Endothelial cell of umbilical vein (primary cell): Measurements from ENCODE around the gene SSC5D. TPM values are rescaled to one million over a fixed set of nuclear protein-coding genes. Genes with fewer than 3 reads are reported as not detected.

ENCODE experiments used
- BruUV-seq: library from RNA; stranded (reverse); fragments of 400-500 nt; replicated peaks from 2 replicates; lab custom pipeline; 2021; lab: Mats Ljungman, UMichigan
- CTCF ChIA-PET: fragments of 300-600, 350-600 bp; sonication (Branson Sonifier 250); formaldehyde crosslinking; loops from one replicate; lab custom pipeline; 2021; ENCODE audit warnings: antibody characterized with exemption, inconsistent platforms; lab: Charles Lee
- POLR2A ChIA-PET: fragments of 300-600, 350-600 bp; sonication (Branson Sonifier 250); formaldehyde crosslinking; loops from one replicate; lab custom pipeline; 2021; ENCODE audit warnings: antibody characterized with exemption, inconsistent platforms; lab: Charles Lee
- DNase-seq: peaks from one replicate; pipeline ENCODE4 v3.0.0-alpha.2; 2011; ENCODE audit warnings: low read depth, low spot score
- FAIRE-seq: peaks from 2 replicates; lab custom pipeline; 2011; peaks lifted over from hg19 to GRCh38; lab: Jason Lieb, UNC
- H2AFZ ChIP-seq: 2 replicates; pipeline ENCODE4 v1.6.0; 2012; ENCODE audit warnings: low read depth, low read length, control low read depth, inconsistent platforms
- H3K27ac ChIP-seq: 2 replicates; pipeline ENCODE4 v1.5.1; 2011; ENCODE audit warnings: low read depth, mild to moderate bottlenecking, control low read depth, low read length, moderate library complexity; ENCODE audit not compliant: insufficient read depth
- H3K27me3 ChIP-seq, 2 experiments: 2 replicates each; pipeline versions ENCODE4 v1.6.0 to v1.6.1; 2011; ENCODE audit warnings: low read length in 2 of 2, mixed read lengths in 1 of 2; ENCODE audit not compliant: control insufficient read depth in 2 of 2, insufficient read depth in 2 of 2
- H3K36me3 ChIP-seq, 2 experiments: 2 replicates in 1 of 2; 3 replicates in 1 of 2; pipeline ENCODE4 v1.5.1; 2011; ENCODE audit warnings: low read length in 2 of 2, mild to moderate bottlenecking in 1 of 2, moderate library complexity in 1 of 2; ENCODE audit not compliant: control insufficient read depth in 2 of 2, insufficient read depth in 2 of 2; ENCODE audit errors: extremely low read depth in 1 of 2
- H3K4me1 ChIP-seq: 3 replicates; pipeline ENCODE4 v1.5.1; 2011; ENCODE audit warnings: mild to moderate bottlenecking, low read length; ENCODE audit not compliant: control insufficient read depth, insufficient read depth; ENCODE audit errors: extremely low read depth
- H3K4me2 ChIP-seq: 2 replicates; pipeline ENCODE4 v1.6.1; 2011; ENCODE audit warnings: low read length, control low read depth, mixed read lengths; ENCODE audit not compliant: insufficient read depth
- H3K4me3 ChIP-seq, 3 experiments: fragments of 200-600 bp in 1 of 3; sonication (generic), shearing (Covaris generic) in 1 of 3; replicated peaks in 1 of 3; 2 replicates each; pipeline ENCODE4 v1.5.1; 2011 to 2016; ENCODE audit warnings: control low read depth in 3 of 3, low read length in 3 of 3, mild to moderate bottlenecking in 2 of 3, inconsistent platforms in 1 of 3, low read depth in 1 of 3, moderate library complexity in 1 of 3; ENCODE audit not compliant: insufficient read depth in 1 of 3
- H3K79me2 ChIP-seq: 2 replicates; pipeline ENCODE4 v1.6.0; 2012; ENCODE audit warnings: low read length, inconsistent platforms; ENCODE audit not compliant: control insufficient read depth, insufficient read depth
- H3K9ac ChIP-seq: replicated peaks from 2 replicates; pipeline ENCODE3; 2011; ENCODE audit warnings: low read length, control low read depth; ENCODE audit not compliant: insufficient read depth; ENCODE audit errors: extremely low read depth
- H3K9me1 ChIP-seq: replicated peaks from 3 replicates; pipeline ENCODE4 v1.6.0; 2011; ENCODE audit warnings: mild to moderate bottlenecking, low read length; ENCODE audit not compliant: control insufficient read depth, insufficient read depth; ENCODE audit errors: extremely low read depth
- H3K9me3 ChIP-seq: replicated peaks from 2 replicates; pipeline ENCODE4 v1.5.1; 2012; ENCODE audit warnings: low read length, inconsistent platforms; ENCODE audit not compliant: control insufficient read depth, insufficient read depth
- H4K20me1 ChIP-seq: replicated peaks from 2 replicates; pipeline ENCODE3; 2011; ENCODE audit warnings: mild to moderate bottlenecking, low read length; ENCODE audit not compliant: control insufficient read depth, insufficient read depth; ENCODE audit errors: extremely low read depth
- EZH2 ChIP-seq: IDR thresholded peaks from 2 replicates; pipeline ENCODE4 v1.6.1; 2012; ENCODE audit warnings: borderline replicate concordance, low read depth, mild to moderate bottlenecking, moderate library complexity, low read length, inconsistent platforms; ENCODE audit not compliant: severe bottlenecking
- FOS ChIP-seq: IDR thresholded peaks from 2 replicates; pipeline ENCODE4 v1.6.1; 2011; ENCODE audit warnings: mild to moderate bottlenecking, low read length, moderate library complexity, borderline replicate concordance; ENCODE audit not compliant: insufficient read depth
- GATA2 ChIP-seq: IDR thresholded peaks from 2 replicates; pipeline ENCODE4 v1.7.0; 2011; ENCODE audit warnings: low read depth, mild to moderate bottlenecking, moderate library complexity, mixed read lengths, low read length; ENCODE audit not compliant: insufficient read length, insufficient read depth
- JUN ChIP-seq: IDR thresholded peaks from 2 replicates; pipeline ENCODE4 v1.6.1; 2011; ENCODE audit warnings: borderline replicate concordance, low read depth; ENCODE audit not compliant: insufficient read length, insufficient read depth
- MYC ChIP-seq: IDR thresholded peaks from one replicate; pipeline ENCODE4 v1.6.1; 2011; ENCODE audit warnings: mild to moderate bottlenecking, low read depth, low read length
- POLR2A ChIP-seq: IDR thresholded peaks from 2 replicates; pipeline ENCODE4 v1.6.1; 2012; ENCODE audit warnings: low read depth, mild to moderate bottlenecking, control low read depth, low read length
- POLR2AphosphoS5 ChIP-seq: IDR thresholded peaks from 2 replicates; pipeline ENCODE4 v1.6.1; 2012; ENCODE audit warnings: low read depth, mild to moderate bottlenecking, control low read depth, low read length, moderate library complexity; ENCODE audit not compliant: insufficient read depth
- dilution Hi-C: fragments of 300-500 bp; cut with MboI; formaldehyde crosslinking; loops from one replicate; pipeline ENCODE4 v1.15.0; 2019; ENCODE audit warnings: low sequenced_read_pairs; ENCODE audit not compliant: extremely low pct_ligation_motif_present
- intact Hi-C: fragments of 100-400 bp; cut with micrococcal nuclease; formaldehyde crosslinking; loops from one replicate; pipeline ENCODE4 v1.10.0; 2022
- polyA plus RNA-seq, 4 experiments: library from polyadenylated mRNA; depleted of rRNA in 3 of 4; stranded (reverse) in 3 of 4; unstranded in 1 of 4; fragments of >200 nt; gene quantifications; 2 replicates each; pipeline versions ENCODE4 v1.2.1 to v1.2.3, GENCODE V29; 2011 to 2012; ENCODE audit warnings: missing spikeins in 1 of 4
- total RNA-seq: library from RNA; stranded (reverse); gene quantifications from 2 replicates; pipeline ENCODE4 v1.2.3, GENCODE V29; 2021
- TF ChIP-seq, protein P1 (sequence below), 2 donors: IDR thresholded peaks; 1 replicate in 1 of 2; 2 replicates in 1 of 2; pipeline ENCODE4 v1.5.1; 2011; ENCODE audit warnings: low read length in 2 of 2, mild to moderate bottlenecking in 2 of 2, moderate library complexity in 2 of 2, control low read depth in 1 of 2, inconsistent platforms in 1 of 2, low read depth in 1 of 2; ENCODE audit not compliant: insufficient read depth in 1 of 2; ENCODE audit errors: extremely low read depth in 1 of 2
- TF ChIP-seq, protein P2 (sequence below): IDR thresholded peaks from 2 replicates; pipeline ENCODE4 v1.6.1; 2011; ENCODE audit not compliant: insufficient read depth, insufficient read length

SSC5D gene
- total and polyA plus RNA-seq, 2 donors (not counting 3 experiments of a cell fraction or from before 2014, with no cell fraction given): 0.47 to 1.3 TPM

DNA sequence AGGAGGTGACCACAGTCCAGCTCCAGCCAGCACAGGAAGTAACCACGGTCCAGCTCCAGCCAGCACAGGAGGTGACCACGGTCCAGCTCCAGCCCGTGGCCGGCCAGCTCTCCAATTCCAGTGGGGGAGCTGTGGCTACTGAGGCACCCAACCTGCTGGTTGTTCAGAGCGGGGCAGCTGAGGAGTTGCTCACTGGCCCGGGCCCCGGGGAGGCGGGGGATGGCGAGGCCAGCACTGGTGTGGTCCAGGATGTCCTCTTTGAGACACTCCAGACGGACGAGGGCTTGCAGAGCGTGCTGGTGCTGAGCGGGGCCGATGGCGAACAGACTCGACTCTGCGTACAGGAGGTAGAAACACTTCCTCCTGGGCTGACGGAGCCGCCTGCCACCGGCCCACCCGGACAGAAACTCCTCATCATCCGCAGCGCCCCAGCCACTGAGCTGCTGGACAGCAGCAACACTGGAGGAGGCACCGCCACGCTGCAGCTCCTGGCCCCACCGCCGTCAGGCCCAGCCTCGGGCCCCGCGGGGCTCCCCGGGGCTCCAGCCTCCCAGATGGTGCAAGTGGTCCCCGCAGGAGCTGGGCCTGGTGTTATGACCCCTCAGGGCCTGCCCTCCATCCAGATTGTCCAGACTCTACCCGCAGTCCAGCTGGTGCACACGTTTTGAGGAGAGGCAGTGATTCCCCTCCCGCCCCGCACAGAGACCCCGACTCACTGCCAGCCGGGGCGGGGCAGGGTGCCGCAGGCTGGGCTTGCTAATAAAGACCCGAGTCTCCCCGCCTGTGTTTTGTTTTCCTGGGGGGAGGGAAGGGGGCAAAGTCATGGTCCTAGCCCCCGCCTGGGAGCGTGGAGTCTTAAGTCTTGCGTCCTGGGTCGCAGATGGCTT is 4.3 kb upstream of the SSC5D start:
- CTCF ChIA-PET: interaction anchor here (0.9 to 6.1 kb wide), 6 partner anchors 16 to 343 kb away, joined by 3 to 91 read pairs (median 5); partner anchors contain the start of gene ZNF865
- Histone ChIP-seq H3K4me3 (no peak overlapping the region), H3K4me1 (peaks cover 34% of the 10 kb centered on the region), H4K20me1 (no peaks in the 10 kb centered on the region), H3K4me2 (peak overlapping the region; percentile 81), H2AFZ (no peak overlapping the region), H3K9me3 (no peaks in the 10 kb centered on the region), H3K9ac (peak overlapping the region; percentile 74), H3K27me3 (no peaks in the 10 kb centered on the region), H3K9me1 (no peaks in the 10 kb centered on the region), H3K36me3 (peaks cover 0 to 3% of the 10 kb centered on the region in 2 experiments), H3K79me2 (peaks cover 9% of the 10 kb centered on the region), H3K27ac (peak overlapping the region; percentile 64)
- dilution Hi-C loops (no loop called here), intact Hi-C loops (no loop called here)
- no TSS peak for BruUV-seq
- POLR2A ChIA-PET: no interaction called here
- DNase-seq (no peak), FAIRE-seq (no peak)
- TF ChIP-seq, protein P1, sequence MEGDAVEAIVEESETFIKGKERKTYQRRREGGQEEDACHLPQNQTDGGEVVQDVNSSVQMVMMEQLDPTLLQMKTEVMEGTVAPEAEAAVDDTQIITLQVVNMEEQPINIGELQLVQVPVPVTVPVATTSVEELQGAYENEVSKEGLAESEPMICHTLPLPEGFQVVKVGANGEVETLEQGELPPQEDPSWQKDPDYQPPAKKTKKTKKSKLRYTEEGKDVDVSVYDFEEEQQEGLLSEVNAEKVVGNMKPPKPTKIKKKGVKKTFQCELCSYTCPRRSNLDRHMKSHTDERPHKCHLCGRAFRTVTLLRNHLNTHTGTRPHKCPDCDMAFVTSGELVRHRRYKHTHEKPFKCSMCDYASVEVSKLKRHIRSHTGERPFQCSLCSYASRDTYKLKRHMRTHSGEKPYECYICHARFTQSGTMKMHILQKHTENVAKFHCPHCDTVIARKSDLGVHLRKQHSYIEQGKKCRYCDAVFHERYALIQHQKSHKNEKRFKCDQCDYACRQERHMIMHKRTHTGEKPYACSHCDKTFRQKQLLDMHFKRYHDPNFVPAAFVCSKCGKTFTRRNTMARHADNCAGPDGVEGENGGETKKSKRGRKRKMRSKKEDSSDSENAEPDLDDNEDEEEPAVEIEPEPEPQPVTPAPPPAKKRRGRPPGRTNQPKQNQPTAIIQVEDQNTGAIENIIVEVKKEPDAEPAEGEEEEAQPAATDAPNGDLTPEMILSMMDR (IDR thresholded peaks at IDR 0.05; ENCODE audit: extremely low read depth in 1 of 2, insufficient read depth in 1 of 2, low read depth in 1 of 2, low read length in 2 of 2): no peak
- TF ChIP-seq POLR2A (no peak), JUN (no peak), EZH2 (no peak), MYC (no peak), GATA2 (no peak), FOS (no peak), POLR2AphosphoS5 (no peak)
- TF ChIP-seq, protein P2, sequence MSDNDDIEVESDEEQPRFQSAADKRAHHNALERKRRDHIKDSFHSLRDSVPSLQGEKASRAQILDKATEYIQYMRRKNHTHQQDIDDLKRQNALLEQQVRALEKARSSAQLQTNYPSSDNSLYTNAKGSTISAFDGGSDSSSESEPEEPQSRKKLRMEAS: no peak
